ENCODE results near the gene CCDC39. TPM values are rescaled to one million over a fixed set of nuclear protein-coding genes. Genes with fewer than 3 reads are reported as not detected.

Gene CCDC39
- total and polyA plus RNA-seq, 2 of the 13 experiments (the other 11 are each of a cell fraction or from before 2014, with no cell fraction given), result not detected

DNA sequence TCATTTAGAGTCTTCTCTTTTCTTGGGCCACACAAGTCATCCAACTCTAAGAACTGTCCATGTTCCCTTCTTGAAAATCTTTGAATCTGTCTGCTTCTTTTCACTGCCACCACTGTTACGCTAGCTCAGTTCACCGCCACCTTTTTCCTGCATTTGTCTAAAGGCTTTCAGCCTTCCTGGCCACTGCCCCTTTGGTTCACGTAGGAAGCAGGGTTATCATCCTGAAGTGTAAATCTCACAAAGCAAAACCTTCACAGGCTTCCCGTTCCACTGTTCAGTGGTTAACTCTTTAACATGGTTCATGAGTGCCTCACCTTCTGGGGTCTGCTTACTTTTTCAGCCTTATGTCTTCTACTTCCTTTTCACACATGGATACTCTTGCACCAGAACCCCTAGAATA lies 26.3 kb upstream of the CCDC39 start:
- ATAC-seq (no peak), FAIRE-seq (no peak), DNase-seq (ENCODE audit: low spot score) (no peak)
- 21% methylated on average over 4 of the region's 4 CpGs for WGBS (ENCODE audit: low lambda C conversion rate)
- Histone ChIP-seq H4K20me1 (ENCODE audit: insufficient read depth, low read length) (no peaks in the 10 kb centered on the region), H3K36me3 (replicated peaks in 1 of 2; ENCODE audit: control insufficient read depth in 1 of 2, insufficient read depth in 2 of 2, low read length in 2 of 2) (no peaks in the 10 kb centered on the region), H3K79me2 (ENCODE audit: insufficient read depth, low read length) (no peaks in the 10 kb centered on the region), H3K9ac (ENCODE audit: insufficient read depth, low read depth, low read length) (no peak overlapping the region), H3K27me3 (ENCODE audit: control insufficient read depth in 1 of 2, insufficient read depth in 2 of 2, low read length in 2 of 2) (no peaks in the 10 kb centered on the region), H3K27ac (ENCODE audit: extremely low read length, insufficient read depth, low read length) (no peak overlapping the region), H3K4me2 (ENCODE audit: low read depth, low read length) (no peak overlapping the region), H3K4me3 (replicated peaks in 1 of 3; ENCODE audit: insufficient read depth in 1 of 3, low read depth in 2 of 3, low read length in 3 of 3) (no peak overlapping the region), H3K9me3 (ENCODE audit: low read length) (no peaks in the 10 kb centered on the region), H3K4me1 (ENCODE audit: insufficient read depth, low read length) (no peaks in the 10 kb centered on the region), H2AFZ (ENCODE audit: low read length) (no peak overlapping the region)
- TF ChIP-seq NR2F6 (IDR thresholded peaks at IDR 0.05), result no peak
- TF ChIP-seq NR2F6 (CRISPR knock-in tag; IDR thresholded peaks at IDR 0.05), result no peak
- TF ChIP-seq, protein P1, sequence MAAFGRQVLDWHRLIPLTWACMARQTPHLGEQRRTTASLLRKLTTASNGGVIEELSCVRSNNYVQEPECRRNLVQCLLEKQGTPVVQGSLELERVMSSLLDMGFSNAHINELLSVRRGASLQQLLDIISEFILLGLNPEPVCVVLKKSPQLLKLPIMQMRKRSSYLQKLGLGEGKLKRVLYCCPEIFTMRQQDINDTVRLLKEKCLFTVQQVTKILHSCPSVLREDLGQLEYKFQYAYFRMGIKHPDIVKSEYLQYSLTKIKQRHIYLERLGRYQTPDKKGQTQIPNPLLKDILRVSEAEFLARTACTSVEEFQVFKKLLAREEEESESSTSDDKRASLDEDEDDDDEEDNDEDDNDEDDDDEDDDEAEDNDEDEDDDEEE (CRISPR knock-in tag; IDR thresholded peaks at IDR 0.05), result no peak
- TF ChIP-seq ZNF256 (CRISPR knock-in tag; conservative IDR thresholded peaks at IDR 0.05), result no peak
- TF ChIP-seq ZNF17 (CRISPR knock-in tag; IDR thresholded peaks at IDR 0.05), result no peak
- TF ChIP-seq ZNF775 (CRISPR knock-in tag; IDR thresholded peaks at IDR 0.05; ENCODE audit: borderline replicate concordance), result no peak
- TF ChIP-seq HMGA1 (CRISPR knock-in tag; conservative IDR thresholded peaks at IDR 0.05), result no peak
- no peak for TF ChIP-seq KDM2A (CRISPR knock-in tag; IDR thresholded peaks at IDR 0.05; ENCODE audit: borderline replicate concordance, low read depth)
- no peak for TF ChIP-seq SP4 (CRISPR knock-in tag; IDR thresholded peaks at IDR 0.05)
- CTCF ChIA-PET (ENCODE audit: low intra/inter-chr PET ratio, low total read pairs), result no interaction called here
- POLR2A ChIA-PET, result no interaction called here
- in situ Hi-C loops (cut with HindIII; ENCODE audit: extremely low pct_ligation_motif_present, low pct_unique_long_range_greater_than_20kb) (no loop called here), intact Hi-C loops (cut with micrococcal nuclease; ENCODE audit: unreplicated experiment) (no loop called here)
- BruUV-seq (replicated peaks), result no TSS peak

DNA sequence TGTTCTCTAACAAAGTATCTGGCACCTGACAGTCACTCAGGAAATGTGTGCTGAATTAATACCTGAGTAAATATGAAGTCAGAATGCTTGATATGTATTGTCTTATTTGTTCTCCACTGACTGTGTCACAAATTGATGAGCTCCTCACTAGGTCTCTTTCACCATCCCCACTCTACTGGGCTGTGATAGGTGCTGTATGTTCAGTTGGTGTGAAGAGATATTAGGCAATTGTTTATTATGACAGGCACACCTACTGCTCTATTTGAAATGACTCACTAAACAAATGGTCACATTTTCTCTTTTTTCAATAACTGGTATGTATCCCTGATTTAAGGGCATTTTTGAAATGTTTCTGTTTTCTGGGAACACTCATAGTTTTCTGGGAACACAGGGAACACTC lies 25.2 kb upstream of the CCDC39 start:
- in situ Hi-C loops (cut with HindIII; ENCODE audit: extremely low pct_ligation_motif_present, low pct_unique_long_range_greater_than_20kb), result no loop called here

More for the DNA sequence above, 25.2 kb upstream of the CCDC39 start:
- ChIA-PET POLR2A (no interaction called here), CTCF (ENCODE audit: low intra/inter-chr PET ratio, low total read pairs) (no interaction called here)
- intact Hi-C loops (cut with micrococcal nuclease; ENCODE audit: unreplicated experiment), result no loop called here
- no peak overlapping the region for H3K9ac ChIP-seq (ENCODE audit: insufficient read depth, low read depth, low read length)
- no peak overlapping the region for H3K27ac ChIP-seq (ENCODE audit: extremely low read length, insufficient read depth, low read length)
- no peaks in the 10 kb centered on the region for H3K36me3 ChIP-seq (replicated peaks in 1 of 2; ENCODE audit: control insufficient read depth in 1 of 2, insufficient read depth in 2 of 2, low read length in 2 of 2)
- ATAC-seq (no peak), DNase-seq (ENCODE audit: low spot score) (peak; percentile 2), FAIRE-seq (no peak)
- TF ChIP-seq KDM6A (CRISPR knock-in tag; IDR thresholded peaks at IDR 0.05; ENCODE audit: low read depth) (no peak), FOSL2 (CRISPR knock-in tag; IDR thresholded peaks at IDR 0.05) (peak; percentile 41; the same call in 1 of the 2 replicates), FOXC1 (CRISPR knock-in tag; IDR thresholded peaks at IDR 0.05; ENCODE audit: borderline replicate concordance) (no peak), MIER2 (CRISPR knock-in tag; IDR thresholded peaks at IDR 0.05) (no peak)
- TF ChIP-seq, protein P2, sequence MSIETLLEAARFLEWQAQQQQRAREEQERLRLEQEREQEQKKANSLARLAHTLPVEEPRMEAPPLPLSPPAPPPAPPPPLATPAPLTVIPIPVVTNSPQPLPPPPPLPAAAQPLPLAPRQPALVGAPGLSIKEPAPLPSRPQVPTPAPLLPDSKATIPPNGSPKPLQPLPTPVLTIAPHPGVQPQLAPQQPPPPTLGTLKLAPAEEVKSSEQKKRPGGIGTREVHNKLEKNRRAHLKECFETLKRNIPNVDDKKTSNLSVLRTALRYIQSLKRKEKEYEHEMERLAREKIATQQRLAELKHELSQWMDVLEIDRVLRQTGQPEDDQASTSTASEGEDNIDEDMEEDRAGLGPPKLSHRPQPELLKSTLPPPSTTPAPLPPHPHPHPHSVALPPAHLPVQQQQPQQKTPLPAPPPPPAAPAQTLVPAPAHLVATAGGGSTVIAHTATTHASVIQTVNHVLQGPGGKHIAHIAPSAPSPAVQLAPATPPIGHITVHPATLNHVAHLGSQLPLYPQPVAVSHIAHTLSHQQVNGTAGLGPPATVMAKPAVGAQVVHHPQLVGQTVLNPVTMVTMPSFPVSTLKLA (IDR thresholded peaks at IDR 0.05), result no peak
- H3K4me1 ChIP-seq (ENCODE audit: insufficient read depth, low read length), result no peaks in the 10 kb centered on the region
- H3K4me3 ChIP-seq (replicated peaks in 1 of 3; ENCODE audit: insufficient read depth in 1 of 3, low read depth in 2 of 3, low read length in 3 of 3), result no peak overlapping the region
- H2AFZ ChIP-seq (ENCODE audit: low read length), result no peak overlapping the region
- H3K79me2 ChIP-seq (ENCODE audit: insufficient read depth, low read length), result no peaks in the 10 kb centered on the region
- no peaks in the 10 kb centered on the region for H3K27me3 ChIP-seq (ENCODE audit: control insufficient read depth in 1 of 2, insufficient read depth in 2 of 2, low read length in 2 of 2)
- no peaks in the 10 kb centered on the region for H3K9me3 ChIP-seq (ENCODE audit: low read length)
- H3K4me2 ChIP-seq (ENCODE audit: low read depth, low read length), result no peak overlapping the region
- no peaks in the 10 kb centered on the region for H4K20me1 ChIP-seq (ENCODE audit: insufficient read depth, low read length)
- BruUV-seq (replicated peaks), result no TSS peak

All from HepG2 (cell line).